Urothelium cell line (cell line): ENCODE data around the gene ESPN.
"Not testable (repeated sequence)": the region's sequence is repeated elsewhere in the genome, so short reads cannot be mapped to it uniquely, and the experiment has no call there.

ENCODE experiments used
- DNase-seq: peaks from one replicate; pipeline ENCODE4 v3.0.0; 2011; ENCODE audit warnings: low spot score, mixed read lengths
- FAIRE-seq: peaks from 2 replicates; lab custom pipeline; 2011; peaks lifted over from hg19 to GRCh38; lab: Jason Lieb, UNC

ESPN gene

GRCh38 chr1:6493834-6494223, 69.3 kb downstream of the ESPN start:
- FAIRE-seq, DNase-seq: not testable (repeated sequence)

DNA sequence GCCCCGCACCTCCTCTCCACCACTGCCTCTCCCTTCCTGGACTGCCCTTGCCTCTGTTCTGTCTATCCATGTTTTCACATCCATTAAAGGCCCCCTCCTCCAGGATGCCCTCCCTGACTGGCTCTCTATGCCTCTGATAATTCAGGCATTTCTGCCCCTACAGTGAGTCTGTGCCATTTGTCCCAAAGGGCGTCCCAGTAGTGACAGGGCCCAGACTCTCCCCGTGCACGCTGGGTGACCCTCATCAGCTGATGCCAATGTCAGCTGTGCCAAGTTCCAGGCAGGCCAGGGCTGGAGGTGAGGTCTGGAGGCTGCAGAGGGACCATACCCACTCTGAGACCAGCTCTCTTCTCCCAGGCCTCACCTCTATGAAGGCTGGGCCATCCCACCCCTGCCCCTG, 70.1 kb downstream of the ESPN start:
- FAIRE-seq (no peak), DNase-seq (no peak)

- FAIRE-seq: no peak
- no peak for DNase-seq
These were observed 70.5 kb downstream of the ESPN start for GRCh38 chr1:6495041-6495441.

GRCh38 chr1:6495540-6496364, 71.2 kb downstream of the ESPN start:
- no peak for FAIRE-seq
- DNase-seq: no peak

DNA sequence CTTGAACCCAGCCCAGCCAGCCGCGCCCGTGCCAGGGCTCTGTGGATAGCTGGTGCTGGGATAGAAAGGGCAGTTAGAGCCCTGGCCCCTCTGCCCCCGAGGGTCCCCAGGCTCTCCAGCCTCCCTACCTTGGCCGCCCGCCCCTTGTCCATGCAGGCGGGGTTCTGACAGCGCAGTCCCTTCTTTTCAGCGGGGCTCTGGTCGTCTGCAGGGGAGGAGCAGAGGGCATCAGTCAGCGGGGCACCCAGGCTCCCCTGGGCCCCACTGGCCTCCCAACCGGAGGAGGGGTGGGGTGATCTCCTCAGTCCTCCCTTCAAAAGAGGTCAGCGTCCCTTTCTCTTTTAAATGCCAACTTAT, 71.8 kb downstream of the ESPN start:
- no peak for DNase-seq
- FAIRE-seq: no peak

DNA sequence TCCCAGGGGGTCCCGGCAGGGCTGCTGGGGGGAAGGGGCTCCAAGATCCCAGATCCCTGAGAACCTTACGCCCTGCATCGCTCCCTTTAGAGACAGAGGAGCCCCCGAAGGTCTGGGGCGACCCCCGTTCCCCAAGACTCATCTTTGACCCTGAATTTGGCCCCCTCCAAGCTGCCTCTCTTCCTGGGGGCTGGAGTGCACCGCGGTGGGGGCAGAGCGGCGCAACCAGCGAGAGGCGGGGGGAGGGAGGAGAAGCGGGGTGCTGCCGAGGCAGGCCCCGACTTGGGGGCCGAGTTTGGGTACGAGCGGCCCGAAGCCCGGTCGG, 72.3 kb downstream of the ESPN start:
- DNase-seq: no peak
- FAIRE-seq: no peak

- peak; percentile 81 for DNase-seq
- FAIRE-seq: no peak
These were observed 72.8 kb downstream of the ESPN start for GRCh38 chr1:6497215-6497866.

DNA sequence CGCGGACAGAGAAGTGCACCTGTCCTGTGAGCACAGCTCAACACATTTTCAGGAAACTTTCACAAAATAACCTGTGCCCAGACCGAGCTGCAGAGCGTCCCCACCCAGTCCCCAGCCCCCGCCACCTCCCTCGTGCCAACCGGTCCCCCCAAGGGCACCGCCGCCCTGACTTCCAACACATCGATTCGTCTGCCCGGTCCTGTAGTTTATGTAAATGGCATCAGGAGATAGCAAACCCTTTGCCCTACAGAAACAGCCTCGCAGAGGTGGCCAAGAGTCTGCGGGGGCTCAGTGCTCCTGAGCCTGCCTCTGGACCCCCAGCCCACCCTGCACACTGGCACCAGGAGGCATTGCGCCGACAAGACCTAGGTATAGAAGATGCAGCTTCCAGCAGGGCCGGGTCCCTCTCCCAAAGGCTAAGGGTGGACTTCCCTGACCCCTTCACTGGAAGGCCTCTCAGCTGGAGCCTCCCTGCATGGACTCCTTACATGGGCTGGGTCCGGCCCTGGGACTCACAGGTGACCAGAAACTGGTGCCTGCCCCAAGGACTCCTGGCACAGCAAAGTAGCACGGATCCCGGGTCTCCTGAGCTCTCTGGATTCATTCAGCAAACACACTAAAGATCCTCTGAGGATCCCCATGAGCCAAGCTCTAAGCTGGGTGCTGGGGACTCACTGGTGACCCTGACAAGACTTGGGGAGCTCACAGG, 73.4 kb downstream of the ESPN start:
- no peak for DNase-seq
- no peak for FAIRE-seq

- no peak for DNase-seq
- FAIRE-seq: no peak
These were observed 74.1 kb downstream of the ESPN start for GRCh38 chr1:6498576-6499111.

GRCh38 chr1:6499296-6499695, 74.7 kb downstream of the ESPN start:
- no peak for DNase-seq
- no peak for FAIRE-seq

DNA sequence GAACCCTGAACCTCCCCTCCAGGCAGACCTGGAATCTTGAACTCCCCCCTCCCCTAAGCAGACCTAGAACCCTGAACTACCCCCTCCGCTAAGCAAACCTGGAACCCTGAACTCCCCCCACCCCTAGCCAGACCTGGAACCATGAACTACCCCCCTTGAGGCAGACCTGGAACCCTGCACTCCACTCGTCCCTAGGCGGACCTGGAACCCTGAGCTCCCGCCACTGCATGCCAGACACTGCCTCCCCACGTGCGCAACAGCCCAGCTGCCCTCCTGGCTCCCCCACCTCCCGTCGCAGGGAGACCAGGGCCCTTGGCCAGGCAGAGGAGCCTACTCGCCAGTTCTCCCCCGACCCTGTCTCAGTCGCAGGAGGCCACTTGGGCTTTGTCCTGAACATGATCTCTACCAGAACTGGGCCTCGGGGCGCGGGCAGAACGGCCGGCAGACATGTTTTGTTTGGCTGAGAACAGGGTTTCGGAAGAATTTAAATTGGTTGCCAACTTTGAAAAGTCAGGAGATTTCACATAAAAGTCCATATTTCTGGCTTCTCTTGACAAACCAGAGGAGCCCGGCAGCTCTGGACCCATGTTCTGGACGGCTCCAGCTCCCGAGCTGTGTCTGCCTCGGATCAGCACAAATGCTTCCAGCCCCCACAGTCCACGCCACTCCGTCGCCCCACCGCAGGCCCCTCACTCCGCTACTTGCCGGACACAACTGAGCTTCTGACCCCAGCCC, 76.1 kb downstream of the ESPN start:
- FAIRE-seq: no peak

GRCh38 chr1:6501279-6501813, 76.8 kb downstream of the ESPN start:
- DNase-seq (no peak), FAIRE-seq (no peak)

More for the DNA sequence above, 76.1 kb downstream of the ESPN start:
- DNase-seq: no peak

DNA sequence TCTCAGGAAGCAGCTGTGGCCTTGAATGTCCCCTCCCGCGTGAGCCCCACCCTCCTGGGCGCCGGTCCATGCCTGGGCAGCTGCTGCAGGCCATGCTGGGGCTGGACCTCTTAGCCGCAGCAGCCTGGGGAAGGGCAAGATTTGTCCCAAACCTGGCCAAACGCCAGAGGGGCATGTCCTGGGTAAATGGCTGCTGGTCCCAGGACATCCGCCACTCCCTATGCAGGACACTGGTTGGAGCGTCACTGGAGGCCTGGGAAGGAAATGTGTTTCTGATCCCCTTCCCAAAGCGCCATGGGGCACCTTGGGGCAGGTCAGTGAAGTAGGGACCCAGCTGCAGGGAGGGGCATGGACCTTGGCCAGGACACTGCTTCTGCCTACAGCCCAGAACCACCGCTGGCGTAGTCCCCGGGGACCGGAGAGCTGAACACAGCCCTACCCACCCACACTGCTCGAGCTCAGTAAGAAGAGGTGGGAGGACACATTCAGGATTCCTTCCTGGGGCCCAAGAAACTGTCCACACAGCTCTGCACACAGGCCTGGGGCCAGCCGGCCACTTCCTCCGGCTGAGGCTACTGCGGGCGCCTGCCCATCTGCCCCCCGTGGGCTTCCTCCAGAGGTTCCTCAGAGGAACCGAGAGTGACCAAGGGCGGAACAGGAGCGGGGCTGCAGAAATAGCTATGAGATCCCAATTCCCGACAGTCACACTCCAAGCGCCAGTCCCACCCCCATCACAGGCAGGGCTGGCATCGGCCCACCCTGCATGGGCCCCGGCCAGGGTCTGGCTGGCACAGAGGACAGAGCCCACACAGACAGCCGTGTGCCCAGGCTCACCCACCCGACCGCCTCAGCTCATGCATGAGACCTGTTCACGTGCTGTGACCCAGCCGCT, 77.7 kb downstream of the ESPN start:
- no peak for DNase-seq
- no peak for FAIRE-seq

- no peak for FAIRE-seq
These were observed 79.5 kb downstream of the ESPN start for GRCh38 chr1:6503884-6504602.

DNA sequence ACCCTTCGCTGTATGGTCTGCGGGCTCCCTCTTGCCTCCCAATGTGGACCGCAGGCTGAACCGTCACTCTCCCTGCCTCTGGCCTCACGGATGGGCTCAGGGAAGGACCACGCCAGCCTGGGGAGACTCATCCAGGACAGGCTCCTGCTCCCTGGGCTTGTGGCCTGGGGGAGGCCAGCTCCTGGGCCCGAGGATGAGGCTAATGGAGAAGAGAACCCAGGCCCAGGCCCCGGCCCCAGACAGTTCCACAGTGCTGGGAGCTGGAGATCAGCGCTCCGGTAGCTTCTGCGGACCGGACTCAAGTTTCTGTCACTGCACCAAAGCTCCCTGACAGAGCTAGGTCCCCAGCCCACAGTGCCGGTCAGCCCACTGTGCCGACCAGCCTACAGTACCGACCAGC, 80.3 kb downstream of the ESPN start:
- FAIRE-seq (no peak), DNase-seq (no peak)

More at GRCh38 chr1:6503884-6504602, 79.5 kb downstream of the ESPN start:
- DNase-seq: no peak

GRCh38 chr1:6505367-6506209, 81.0 kb downstream of the ESPN start:
- no peak for FAIRE-seq
- no peak for DNase-seq

GRCh38 chr1:6506210-6507036, 81.8 kb downstream of the ESPN start:
- DNase-seq: no peak

More at GRCh38 chr1:6506210-6507036, 81.8 kb downstream of the ESPN start:
- no peak for FAIRE-seq
